HepG2 (cell line): ENCODE data around the gene MYADML2. TPM values are rescaled to one million over a fixed set of nuclear protein-coding genes. Genes with fewer than 3 reads are reported as not detected.

Source experiments
- ARHGAP35 ChIP-seq: sonication (generic); formaldehyde crosslinking; IDR thresholded peaks from 2 replicates; pipeline ENCODE4 v1.9.0; 2022; ENCODE audit warnings: mild to moderate bottlenecking, inconsistent platforms, moderate library complexity, missing genetic modification reagents, borderline replicate concordance
- FOXA1 ChIP-seq, 2 experiments: fragments of 450-650 bp in 1 of 2; sonication (generic) in 1 of 2; formaldehyde crosslinking in 1 of 2; IDR thresholded peaks; 2 replicates each; pipeline versions ENCODE4 v1.4.0 to v1.6.1; 2016 to 2020; ENCODE audit warnings: missing genetic modification reagents in 1 of 2
- JDP2 ChIP-seq: sonication (generic); formaldehyde crosslinking; IDR thresholded peaks from 2 replicates; pipeline ENCODE4 v1.8.1; 2022; ENCODE audit warnings: missing genetic modification reagents, borderline replicate concordance
- KLF13 ChIP-seq: sonication (generic); formaldehyde crosslinking; IDR thresholded peaks from 2 replicates; pipeline ENCODE4 v1.4.0; 2020; ENCODE audit warnings: mild to moderate bottlenecking, missing genetic modification reagents
- KMT2B ChIP-seq: IDR thresholded peaks from 2 replicates; pipeline ENCODE4 v1.6.1; 2016; ENCODE audit warnings: missing genetic modification reagents, missing compliant biosample characterization
- MAFF ChIP-seq: IDR thresholded peaks from 2 replicates; pipeline ENCODE4 v1.6.1; 2011; ENCODE audit warnings: low read depth, low read length, improper control_type of control experiment
- NFIB ChIP-seq: sonication (generic); formaldehyde crosslinking; IDR thresholded peaks from 2 replicates; pipeline ENCODE4 v1.9.0; 2021; ENCODE audit warnings: missing genetic modification reagents, mild to moderate bottlenecking, borderline replicate concordance
- POLR2AphosphoS5 ChIP-seq: IDR thresholded peaks from 2 replicates; pipeline ENCODE4 v1.6.1; 2012; ENCODE audit warnings: low read depth, low read length
- RAD51 ChIP-seq: fragments of 450-650 bp; IDR thresholded peaks from 2 replicates; pipeline ENCODE4 v1.6.1; 2016; ENCODE audit warnings: borderline replicate concordance
- RORA ChIP-seq: sonication (generic); formaldehyde crosslinking; IDR thresholded peaks from 2 replicates; pipeline ENCODE4 v1.5.0; 2020; ENCODE audit warnings: mild to moderate bottlenecking, missing genetic modification reagents, moderate library complexity
- ZNF12 ChIP-seq: sonication (generic); formaldehyde crosslinking; IDR thresholded peaks from 2 replicates; pipeline ENCODE4 v1.5.0; 2020; ENCODE audit warnings: missing genetic modification reagents
- ZNF318 ChIP-seq: sonication (generic); formaldehyde crosslinking; IDR thresholded peaks from 2 replicates; pipeline ENCODE4 v1.4.0; 2020; ENCODE audit warnings: mild to moderate bottlenecking, missing genetic modification reagents
- ZNF678 ChIP-seq: sonication (generic); formaldehyde crosslinking; IDR thresholded peaks from 2 replicates; pipeline ENCODE4 v1.4.0; 2020; ENCODE audit warnings: mild to moderate bottlenecking, missing genetic modification reagents
- ZNF704 ChIP-seq: sonication (generic); formaldehyde crosslinking; IDR thresholded peaks from 2 replicates; pipeline ENCODE4 v1.8.1; 2023; ENCODE audit warnings: mild to moderate bottlenecking, inconsistent platforms, moderate library complexity, missing genetic modification reagents, borderline replicate concordance
- ZNF850 ChIP-seq: sonication (generic); formaldehyde crosslinking; conservative IDR thresholded peaks from 2 replicates; pipeline ENCODE4 v1.9.0; 2021; ENCODE audit warnings: mild to moderate bottlenecking, missing genetic modification reagents
- polyA plus RNA-seq, 8 experiments: library from polyadenylated mRNA; depleted of rRNA in 3 of 8; stranded (reverse) in 7 of 8; unstranded in 1 of 8; fragments of >200 nt; fragmentation: Illumina TruSeq in 4 of 8; extraction: Trizol in 4 of 8; gene quantifications; 2 replicates each; pipeline versions ENCODE4 v1.2.1 to v1.2.3, GENCODE V29; 2011 to 2016; ENCODE audit warnings: low read depth in 4 of 8, missing spikeins in 1 of 8, mixed read lengths in 1 of 8; ENCODE audit not compliant: insufficient read depth in 1 of 8
- total RNA-seq, 5 experiments: library from RNA; depleted of rRNA; stranded (reverse); fragments of >200 nt; fragmentation: Illumina TruSeq; extraction: Trizol; gene quantifications; 2 replicates each; pipeline ENCODE4 v1.2.3, GENCODE V29; 2016; ENCODE audit warnings: low read depth in 1 of 5
- TF ChIP-seq, protein P1 (sequence below): sonication (generic); formaldehyde crosslinking; IDR thresholded peaks from 2 replicates; pipeline ENCODE4 v1.5.0; 2020; ENCODE audit warnings: mild to moderate bottlenecking, missing genetic modification reagents
- TF ChIP-seq, protein P2 (sequence below): sonication (generic); formaldehyde crosslinking; IDR thresholded peaks from 2 replicates; pipeline ENCODE4 v1.5.0; 2020; ENCODE audit warnings: missing genetic modification reagents

The MYADML2 gene
- total and polyA plus RNA-seq, 2 of the 13 experiments (the other 11 are each of a cell fraction or from before 2014, with no cell fraction given): not detected

GRCh38 chr17:81992306-81993102 lies 45.5 kb upstream of the MYADML2 start (continued):
- TF ChIP-seq ZNF318 (CRISPR knock-in tag): peak; percentile 97
- TF ChIP-seq, protein P1, sequence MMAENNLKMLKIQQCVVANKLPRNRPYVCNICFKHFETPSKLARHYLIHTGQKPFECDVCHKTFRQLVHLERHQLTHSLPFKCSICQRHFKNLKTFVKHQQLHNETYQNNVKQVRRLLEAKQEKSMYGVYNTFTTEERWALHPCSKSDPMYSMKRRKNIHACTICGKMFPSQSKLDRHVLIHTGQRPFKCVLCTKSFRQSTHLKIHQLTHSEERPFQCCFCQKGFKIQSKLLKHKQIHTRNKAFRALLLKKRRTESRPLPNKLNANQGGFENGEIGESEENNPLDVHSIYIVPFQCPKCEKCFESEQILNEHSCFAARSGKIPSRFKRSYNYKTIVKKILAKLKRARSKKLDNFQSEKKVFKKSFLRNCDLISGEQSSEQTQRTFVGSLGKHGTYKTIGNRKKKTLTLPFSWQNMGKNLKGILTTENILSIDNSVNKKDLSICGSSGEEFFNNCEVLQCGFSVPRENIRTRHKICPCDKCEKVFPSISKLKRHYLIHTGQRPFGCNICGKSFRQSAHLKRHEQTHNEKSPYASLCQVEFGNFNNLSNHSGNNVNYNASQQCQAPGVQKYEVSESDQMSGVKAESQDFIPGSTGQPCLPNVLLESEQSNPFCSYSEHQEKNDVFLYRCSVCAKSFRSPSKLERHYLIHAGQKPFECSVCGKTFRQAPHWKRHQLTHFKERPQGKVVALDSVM (CRISPR knock-in tag): no peak; the same call in 1 of the 2 replicates
- no peak for TF ChIP-seq MAFF
- peak; percentile 83; the same call in 1 of the 2 replicates for TF ChIP-seq ZNF704 (CRISPR knock-in tag)
- TF ChIP-seq ZNF678 (CRISPR knock-in tag): peak; percentile 98
- TF ChIP-seq RAD51: no peak
- TF ChIP-seq RORA (CRISPR knock-in tag): no peak
- peak; percentile 55; the same call in 1 of the 2 replicates for TF ChIP-seq JDP2 (CRISPR knock-in tag)
- TF ChIP-seq ARHGAP35 (CRISPR knock-in tag): peak; percentile 91
- TF ChIP-seq, protein P2, sequence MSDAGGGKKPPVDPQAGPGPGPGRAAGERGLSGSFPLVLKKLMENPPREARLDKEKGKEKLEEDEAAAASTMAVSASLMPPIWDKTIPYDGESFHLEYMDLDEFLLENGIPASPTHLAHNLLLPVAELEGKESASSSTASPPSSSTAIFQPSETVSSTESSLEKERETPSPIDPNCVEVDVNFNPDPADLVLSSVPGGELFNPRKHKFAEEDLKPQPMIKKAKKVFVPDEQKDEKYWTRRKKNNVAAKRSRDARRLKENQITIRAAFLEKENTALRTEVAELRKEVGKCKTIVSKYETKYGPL: no peak
- peak; percentile 68 for TF ChIP-seq ZNF12 (CRISPR knock-in tag)
- peak; percentile 35; the same call in 1 of the 2 replicates for TF ChIP-seq POLR2AphosphoS5
- no peak for TF ChIP-seq ZNF850
- TF ChIP-seq KMT2B: no peak
- no peak for TF ChIP-seq KLF13
- no peak for TF ChIP-seq FOXA1 (IDR thresholded peaks at IDR 0.05)
- peak; percentile 62 for TF ChIP-seq FOXA1 (CRISPR knock-in tag; IDR thresholded peaks at IDR 0.05)
- TF ChIP-seq NFIB (CRISPR knock-in tag): no peak
